Measurements from ENCODE around the gene TRIM7. TPM values are rescaled to one million over a fixed set of nuclear protein-coding genes. Genes with fewer than 3 reads are reported as not detected.

Gene TRIM7
- total and polyA plus RNA-seq, 9 of the 15 experiments (the other 6 are each of a cell fraction or from before 2014, with no cell fraction given): 2.6 to 14.9 (median 8.9) TPM

DNA sequence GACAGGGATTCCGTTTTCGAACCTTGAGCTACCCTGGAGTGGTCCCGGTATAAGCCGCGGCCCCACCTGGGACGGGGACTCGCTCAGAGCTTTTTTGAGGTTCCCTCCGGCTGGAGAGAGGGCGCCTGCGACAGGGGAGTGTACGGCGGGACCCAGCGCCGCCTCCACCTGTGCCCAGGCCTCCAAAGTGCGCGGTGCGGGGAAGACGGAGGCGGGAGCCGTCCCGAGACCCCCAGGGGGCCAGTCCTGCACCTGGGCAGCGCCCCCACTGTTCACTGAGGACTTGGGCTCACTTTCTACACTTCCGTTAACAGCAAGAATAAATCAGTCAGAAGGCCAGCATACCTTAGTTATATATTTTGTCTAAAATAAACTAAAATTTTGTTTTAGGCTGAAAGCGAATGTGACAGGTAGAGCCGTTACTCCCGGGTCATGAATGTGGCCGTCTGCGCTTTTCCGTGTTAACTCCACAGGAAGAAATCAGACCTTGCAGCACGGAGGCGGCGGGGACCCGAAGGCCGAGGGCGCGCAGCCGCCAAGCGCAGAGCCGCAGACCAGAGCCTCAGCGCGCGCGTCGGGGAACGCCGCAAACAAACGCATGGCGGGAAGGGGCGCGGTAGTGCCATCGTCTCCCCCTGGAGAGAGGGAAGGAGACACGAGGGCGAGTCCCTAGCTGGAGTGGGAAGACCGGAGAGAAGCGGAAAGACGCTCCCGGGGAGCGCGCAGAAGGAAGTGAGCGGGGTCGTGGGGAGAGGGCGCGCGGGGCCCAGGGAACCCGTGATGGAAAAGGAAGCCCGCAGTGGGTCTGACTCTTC is 14.1 kb downstream of the TRIM7 start (continued):
- TF ChIP-seq, protein P1, sequence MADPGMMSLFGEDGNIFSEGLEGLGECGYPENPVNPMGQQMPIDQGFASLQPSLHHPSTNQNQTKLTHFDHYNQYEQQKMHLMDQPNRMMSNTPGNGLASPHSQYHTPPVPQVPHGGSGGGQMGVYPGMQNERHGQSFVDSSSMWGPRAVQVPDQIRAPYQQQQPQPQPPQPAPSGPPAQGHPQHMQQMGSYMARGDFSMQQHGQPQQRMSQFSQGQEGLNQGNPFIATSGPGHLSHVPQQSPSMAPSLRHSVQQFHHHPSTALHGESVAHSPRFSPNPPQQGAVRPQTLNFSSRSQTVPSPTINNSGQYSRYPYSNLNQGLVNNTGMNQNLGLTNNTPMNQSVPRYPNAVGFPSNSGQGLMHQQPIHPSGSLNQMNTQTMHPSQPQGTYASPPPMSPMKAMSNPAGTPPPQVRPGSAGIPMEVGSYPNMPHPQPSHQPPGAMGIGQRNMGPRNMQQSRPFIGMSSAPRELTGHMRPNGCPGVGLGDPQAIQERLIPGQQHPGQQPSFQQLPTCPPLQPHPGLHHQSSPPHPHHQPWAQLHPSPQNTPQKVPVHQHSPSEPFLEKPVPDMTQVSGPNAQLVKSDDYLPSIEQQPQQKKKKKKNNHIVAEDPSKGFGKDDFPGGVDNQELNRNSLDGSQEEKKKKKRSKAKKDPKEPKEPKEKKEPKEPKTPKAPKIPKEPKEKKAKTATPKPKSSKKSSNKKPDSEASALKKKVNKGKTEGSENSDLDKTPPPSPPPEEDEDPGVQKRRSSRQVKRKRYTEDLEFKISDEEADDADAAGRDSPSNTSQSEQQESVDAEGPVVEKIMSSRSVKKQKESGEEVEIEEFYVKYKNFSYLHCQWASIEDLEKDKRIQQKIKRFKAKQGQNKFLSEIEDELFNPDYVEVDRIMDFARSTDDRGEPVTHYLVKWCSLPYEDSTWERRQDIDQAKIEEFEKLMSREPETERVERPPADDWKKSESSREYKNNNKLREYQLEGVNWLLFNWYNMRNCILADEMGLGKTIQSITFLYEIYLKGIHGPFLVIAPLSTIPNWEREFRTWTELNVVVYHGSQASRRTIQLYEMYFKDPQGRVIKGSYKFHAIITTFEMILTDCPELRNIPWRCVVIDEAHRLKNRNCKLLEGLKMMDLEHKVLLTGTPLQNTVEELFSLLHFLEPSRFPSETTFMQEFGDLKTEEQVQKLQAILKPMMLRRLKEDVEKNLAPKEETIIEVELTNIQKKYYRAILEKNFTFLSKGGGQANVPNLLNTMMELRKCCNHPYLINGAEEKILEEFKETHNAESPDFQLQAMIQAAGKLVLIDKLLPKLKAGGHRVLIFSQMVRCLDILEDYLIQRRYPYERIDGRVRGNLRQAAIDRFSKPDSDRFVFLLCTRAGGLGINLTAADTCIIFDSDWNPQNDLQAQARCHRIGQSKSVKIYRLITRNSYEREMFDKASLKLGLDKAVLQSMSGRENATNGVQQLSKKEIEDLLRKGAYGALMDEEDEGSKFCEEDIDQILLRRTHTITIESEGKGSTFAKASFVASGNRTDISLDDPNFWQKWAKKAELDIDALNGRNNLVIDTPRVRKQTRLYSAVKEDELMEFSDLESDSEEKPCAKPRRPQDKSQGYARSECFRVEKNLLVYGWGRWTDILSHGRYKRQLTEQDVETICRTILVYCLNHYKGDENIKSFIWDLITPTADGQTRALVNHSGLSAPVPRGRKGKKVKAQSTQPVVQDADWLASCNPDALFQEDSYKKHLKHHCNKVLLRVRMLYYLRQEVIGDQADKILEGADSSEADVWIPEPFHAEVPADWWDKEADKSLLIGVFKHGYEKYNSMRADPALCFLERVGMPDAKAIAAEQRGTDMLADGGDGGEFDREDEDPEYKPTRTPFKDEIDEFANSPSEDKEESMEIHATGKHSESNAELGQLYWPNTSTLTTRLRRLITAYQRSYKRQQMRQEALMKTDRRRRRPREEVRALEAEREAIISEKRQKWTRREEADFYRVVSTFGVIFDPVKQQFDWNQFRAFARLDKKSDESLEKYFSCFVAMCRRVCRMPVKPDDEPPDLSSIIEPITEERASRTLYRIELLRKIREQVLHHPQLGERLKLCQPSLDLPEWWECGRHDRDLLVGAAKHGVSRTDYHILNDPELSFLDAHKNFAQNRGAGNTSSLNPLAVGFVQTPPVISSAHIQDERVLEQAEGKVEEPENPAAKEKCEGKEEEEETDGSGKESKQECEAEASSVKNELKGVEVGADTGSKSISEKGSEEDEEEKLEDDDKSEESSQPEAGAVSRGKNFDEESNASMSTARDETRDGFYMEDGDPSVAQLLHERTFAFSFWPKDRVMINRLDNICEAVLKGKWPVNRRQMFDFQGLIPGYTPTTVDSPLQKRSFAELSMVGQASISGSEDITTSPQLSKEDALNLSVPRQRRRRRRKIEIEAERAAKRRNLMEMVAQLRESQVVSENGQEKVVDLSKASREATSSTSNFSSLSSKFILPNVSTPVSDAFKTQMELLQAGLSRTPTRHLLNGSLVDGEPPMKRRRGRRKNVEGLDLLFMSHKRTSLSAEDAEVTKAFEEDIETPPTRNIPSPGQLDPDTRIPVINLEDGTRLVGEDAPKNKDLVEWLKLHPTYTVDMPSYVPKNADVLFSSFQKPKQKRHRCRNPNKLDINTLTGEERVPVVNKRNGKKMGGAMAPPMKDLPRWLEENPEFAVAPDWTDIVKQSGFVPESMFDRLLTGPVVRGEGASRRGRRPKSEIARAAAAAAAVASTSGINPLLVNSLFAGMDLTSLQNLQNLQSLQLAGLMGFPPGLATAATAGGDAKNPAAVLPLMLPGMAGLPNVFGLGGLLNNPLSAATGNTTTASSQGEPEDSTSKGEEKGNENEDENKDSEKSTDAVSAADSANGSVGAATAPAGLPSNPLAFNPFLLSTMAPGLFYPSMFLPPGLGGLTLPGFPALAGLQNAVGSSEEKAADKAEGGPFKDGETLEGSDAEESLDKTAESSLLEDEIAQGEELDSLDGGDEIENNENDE (IDR thresholded peaks at IDR 0.05; ENCODE audit: low read depth, low read length): no peak
- TF ChIP-seq FOXM1 (IDR thresholded peaks at IDR 0.05; ENCODE audit: low read depth) (no peak), FOXM1 (CRISPR knock-in tag; IDR thresholded peaks at IDR 0.05; ENCODE audit: low read depth) (no peak), SMARCA4 (IDR thresholded peaks at IDR 0.05) (no peak), RFX1 (IDR thresholded peaks at IDR 0.05) (no peak), POLR2B (IDR thresholded peaks at IDR 0.05; ENCODE audit: low read depth, partially characterized antibody) (peak; percentile 66)
